HG03558 (cell line): Measurements from ENCODE around the gene SIRT3.
"Not testable (repeated sequence)": the region's sequence is repeated elsewhere in the genome, so short reads cannot be mapped to it uniquely, and the experiment has no call there.

ENCODE experiments used
- ATAC-seq: cut with Tn5 transposase; IDR thresholded peaks from one replicate; pipeline ENCODE4 v1.9.1; 2021; ENCODE audit warnings: moderate number of reproducible peaks; ENCODE audit not compliant: unreplicated experiment; ENCODE audit errors: extremely low read depth

SIRT3 gene

DNA sequence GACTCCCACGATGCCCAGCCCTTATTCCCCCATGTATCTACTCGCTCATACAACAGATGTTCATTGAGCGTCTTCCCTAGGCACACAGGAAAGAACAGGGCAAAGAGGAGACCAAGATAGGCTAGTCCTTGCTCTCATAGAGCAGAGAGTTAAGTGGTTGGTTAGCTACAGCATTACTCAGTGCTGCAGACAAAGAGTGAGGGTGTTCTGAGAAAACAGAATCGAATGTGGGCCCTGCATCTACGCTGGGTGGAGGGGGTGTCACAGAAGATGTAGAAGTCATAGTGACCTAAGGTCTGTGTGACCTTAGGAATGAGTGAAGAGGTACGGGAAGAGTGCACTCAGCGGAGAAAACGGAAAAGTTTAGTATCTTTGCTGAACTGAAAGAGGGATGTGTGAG lies 12.9 kb upstream of the SIRT3 start:
- ATAC-seq = no peak

DNA sequence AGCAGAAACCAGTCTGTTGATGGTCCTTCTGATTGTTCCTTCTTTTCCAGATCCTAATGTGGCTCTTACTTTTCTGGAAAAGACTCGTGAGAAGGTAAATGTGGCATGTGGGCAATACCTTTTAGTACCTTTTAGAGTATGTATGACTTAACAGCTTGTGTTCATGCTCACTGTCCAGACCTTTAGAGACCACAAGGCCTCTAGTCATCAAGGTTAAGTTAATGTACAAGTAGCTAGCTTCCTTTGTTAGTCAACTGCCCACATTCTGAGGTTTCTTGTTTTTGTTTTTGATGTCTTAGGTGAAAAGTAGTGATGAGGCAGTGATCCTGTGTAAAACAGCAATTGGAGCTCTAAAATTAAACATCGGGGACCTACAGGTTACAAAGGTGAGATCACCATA lies 8.2 kb upstream of the SIRT3 start:
- no peak for ATAC-seq

- no peak for ATAC-seq
These were observed 5.5 kb upstream of the SIRT3 start for GRCh38 chr11:241634-242033.

DNA sequence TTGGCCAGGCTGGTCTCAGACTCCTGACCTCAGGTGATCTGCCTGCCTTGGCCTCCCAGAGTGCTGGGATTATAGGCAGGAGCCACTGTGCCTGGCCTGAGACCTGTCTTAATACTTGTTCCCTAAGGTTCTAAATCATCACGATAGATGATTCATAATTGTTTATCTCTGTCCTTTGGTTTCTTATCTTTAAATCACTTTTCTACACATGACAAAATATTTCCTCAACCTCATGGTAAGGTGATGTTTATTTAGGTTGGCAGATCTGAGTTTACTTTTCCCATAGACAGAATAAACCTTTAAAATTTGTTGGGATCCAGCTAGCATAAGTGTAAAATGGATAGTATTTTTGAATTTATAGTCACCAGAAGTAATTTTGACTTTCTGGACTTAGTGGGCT lies 4.2 kb upstream of the SIRT3 start:
- no peak for ATAC-seq

- ATAC-seq = not testable (repeated sequence)
These were observed 2.2 kb upstream of the SIRT3 start for GRCh38 chr11:238346-238745.

- peak; percentile 48 for ATAC-seq
These were observed 929 bp upstream of the SIRT3 start, which contains the start of gene PSMD13 for GRCh38 chr11:236774-237767. Gene PSMD13, plus strand, starts transcription at chr11:236976. Its CDS starts 74 bp downstream, at chr11:237050.

DNA sequence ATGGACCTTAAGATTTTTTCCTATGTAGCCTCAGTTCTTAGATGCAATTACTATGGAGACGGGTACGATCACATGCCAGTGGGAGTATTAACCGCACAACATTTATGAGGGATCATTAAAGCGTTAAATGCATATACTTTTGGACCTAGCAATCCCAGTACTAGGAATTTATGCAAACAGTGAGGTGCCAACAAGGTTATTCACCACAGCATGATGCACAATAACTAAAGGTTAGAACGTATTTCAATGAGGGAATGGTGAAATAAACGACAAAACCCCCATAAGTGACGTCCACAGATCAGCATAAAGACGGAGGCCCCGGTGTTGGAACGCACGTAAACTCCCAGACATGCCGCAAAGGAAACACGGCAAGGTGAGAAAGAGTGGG lies 539 bp downstream of the SIRT3 start:
- ATAC-seq = no peak

DNA sequence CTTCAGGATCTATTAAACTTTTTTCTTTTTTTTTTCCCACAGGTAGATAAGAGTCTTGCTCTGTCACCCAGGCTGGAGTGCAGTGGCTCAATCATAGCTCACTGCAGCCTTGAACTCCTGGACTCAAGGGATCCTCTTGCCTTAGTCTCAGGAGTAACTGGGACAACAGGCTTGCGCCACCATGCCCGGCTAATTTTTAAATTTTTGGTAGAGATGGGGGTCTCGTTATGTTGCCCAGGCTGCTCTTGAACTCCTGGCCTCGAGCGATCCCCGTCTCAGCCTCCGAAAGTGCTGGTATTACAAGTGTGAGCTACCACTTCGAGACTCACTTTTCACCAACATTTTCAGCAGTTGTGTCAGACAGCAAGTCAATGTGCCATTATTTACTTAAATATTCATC lies 962 bp downstream of the SIRT3 start:
- no peak for ATAC-seq

- ATAC-seq = no peak
These were observed 3.2 kb downstream of the SIRT3 start for GRCh38 chr11:232783-233565.

- ATAC-seq = no peak
These were observed 5.7 kb downstream of the SIRT3 start for GRCh38 chr11:230431-230830.

- ATAC-seq = no peak
These were observed 8.2 kb downstream of the SIRT3 start for GRCh38 chr11:227824-228379.

DNA sequence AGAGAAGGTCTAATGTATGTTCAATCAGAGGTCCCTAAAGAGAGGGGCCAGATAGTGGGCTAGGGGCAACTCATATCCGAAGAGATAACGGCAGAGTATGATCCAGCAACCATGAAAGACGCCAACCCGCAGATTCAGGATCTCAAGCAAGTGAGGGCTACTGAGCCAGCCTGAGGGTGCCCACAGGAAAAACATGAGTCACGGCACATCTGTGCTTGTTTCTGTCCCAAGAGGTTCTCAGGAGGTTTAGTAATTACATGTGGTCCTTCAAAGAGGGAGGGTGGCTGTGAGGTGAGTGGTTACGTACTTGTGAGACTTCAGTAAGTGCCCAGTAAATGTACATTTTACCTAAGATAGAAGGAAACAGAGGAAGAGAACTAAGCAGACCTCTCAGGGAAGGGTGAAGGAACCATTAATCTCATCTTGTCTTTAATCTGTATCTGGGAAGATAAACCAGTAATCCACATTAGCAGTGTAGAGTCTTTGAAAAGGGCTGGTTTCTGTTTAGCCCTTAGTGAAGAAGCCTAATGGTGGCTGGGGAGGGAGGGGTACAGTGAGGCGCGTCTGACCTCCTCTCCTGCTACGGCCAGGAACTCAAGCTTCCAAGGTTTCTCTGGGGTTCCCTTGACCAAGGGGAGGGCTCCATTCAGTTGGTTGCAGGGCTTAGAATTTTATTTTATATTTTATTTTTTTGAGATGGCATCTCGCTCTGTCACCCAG lies 10.2 kb downstream of the SIRT3 start:
- ATAC-seq = no peak

DNA sequence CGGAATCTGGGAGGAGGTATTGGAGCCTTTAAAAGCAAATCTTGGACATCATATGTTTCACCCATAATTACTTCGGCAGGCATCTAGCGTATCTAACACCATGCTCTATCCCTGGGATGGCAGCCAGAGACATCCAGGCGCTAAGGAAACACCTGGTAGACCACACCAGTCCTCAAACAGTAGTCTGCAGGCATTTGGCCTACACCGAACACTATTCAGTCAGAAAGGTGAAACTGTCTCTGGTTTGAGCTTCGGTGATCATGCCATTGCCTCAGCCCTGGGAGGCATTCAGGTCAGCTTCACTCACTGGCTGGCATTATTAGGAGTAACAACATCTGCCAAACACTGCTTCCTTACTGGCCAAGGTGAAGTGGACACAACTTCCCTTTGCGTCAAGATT lies 11.7 kb downstream of the SIRT3 start:
- ATAC-seq = no peak

- no peak for ATAC-seq
These were observed 12.3 kb downstream of the SIRT3 start for GRCh38 chr11:223884-224283.

DNA sequence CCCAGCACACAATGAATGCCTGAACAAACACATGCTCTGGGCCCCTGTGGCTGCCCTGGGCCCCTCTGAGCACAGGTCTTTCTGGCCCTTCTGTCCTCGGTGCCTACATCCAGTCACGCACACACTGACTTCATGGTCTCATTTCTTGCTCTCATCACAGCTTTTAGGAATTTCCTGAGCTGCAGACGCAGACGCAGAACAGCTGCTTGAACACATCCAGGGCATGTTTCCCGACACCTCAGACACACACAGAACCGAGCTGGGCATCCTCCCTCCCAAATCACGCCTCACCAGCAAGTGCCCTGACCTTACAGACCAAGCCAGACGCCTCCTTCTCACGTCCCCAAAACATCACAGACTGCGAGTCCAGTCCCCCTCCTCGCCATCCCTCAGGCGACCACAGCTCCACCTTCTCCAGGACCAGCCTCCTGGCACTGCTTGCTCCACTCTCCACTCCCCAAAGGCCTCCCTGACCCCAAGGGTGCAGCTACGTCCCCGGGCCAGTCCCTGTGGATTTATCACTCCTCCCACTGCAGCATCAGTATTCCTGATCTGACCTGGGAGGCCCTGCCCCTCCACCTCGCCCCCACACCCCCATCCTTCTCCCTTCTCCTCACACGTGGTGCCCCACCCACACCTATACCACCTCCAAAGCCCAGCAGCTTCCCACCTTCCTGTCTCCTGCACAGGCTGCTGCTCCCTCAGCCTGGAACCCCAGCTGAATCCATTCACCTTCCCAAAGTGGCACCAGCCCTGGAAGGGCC lies 12.9 kb downstream of the SIRT3 start:
- ATAC-seq = no peak

DNA sequence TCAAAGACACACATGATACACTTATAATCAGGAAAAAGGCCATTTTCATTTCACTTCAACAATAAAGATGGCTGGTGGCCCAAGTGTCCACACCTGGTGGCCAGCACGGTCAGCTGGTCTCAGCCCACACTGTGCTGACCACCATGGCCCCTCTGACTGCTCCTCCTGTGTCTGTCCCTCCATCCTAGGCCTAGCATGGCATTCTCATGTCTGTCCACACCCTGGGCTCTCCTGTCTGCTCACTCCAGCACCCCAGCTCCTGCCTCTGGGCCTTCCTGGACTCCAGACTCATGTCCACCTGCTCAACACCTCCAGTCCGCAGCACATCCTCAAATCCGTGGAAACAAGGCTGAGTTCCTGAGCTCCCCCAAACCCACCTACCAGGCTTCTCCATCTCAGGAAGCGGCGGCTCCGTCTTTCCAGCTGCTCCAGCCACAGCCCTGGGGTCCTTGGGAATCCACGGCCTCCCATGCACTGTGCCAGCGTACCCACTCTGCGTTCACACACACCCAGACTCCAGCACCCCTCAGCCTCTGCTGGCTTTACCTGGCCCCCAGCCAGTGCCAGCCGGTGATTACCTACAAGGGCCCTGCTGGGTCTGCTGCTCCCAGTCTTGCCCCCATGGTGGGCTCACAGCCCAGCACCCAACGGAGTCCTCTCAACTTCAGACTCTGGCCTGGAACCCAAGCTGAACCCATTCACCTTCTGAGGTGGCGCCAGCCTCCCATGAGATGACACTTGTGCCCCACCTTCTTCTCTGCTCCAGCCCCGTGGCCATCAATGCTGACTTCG lies 13.9 kb downstream of the SIRT3 start:
- no peak for ATAC-seq

- no peak for ATAC-seq
These were observed 14.6 kb downstream of the SIRT3 start for GRCh38 chr11:221539-221938.

DNA sequence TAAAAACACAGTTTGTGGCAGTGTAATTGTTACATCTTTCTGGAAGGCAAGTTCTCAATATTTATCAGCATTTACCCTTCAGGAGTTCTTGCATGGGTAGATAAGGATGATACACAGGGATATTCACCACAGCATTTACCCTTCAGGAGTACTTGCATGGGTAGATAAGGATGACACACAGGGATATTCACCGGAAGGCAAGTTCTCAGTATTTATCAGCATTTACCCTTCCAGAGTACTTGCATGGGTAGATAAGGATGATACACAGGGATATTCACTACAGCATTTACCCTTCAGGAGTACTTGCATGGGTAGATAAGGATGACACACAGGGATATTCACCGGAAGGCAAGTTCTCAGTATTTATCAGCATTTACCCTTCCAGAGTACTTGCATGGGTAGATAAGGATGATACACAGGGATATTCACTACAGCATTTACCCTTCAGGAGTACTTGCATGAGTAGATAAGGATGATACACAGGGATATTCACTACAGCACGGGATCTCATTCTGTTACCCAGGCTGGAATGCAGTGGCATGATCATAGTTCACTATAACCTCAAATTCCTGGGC lies 15.4 kb downstream of the SIRT3 start:
- ATAC-seq = not testable (repeated sequence)
